ENCODE measurements around the gene TBC1D30.
"Not testable (repeated sequence)": the region's sequence is repeated elsewhere in the genome, so short reads cannot be mapped to it uniquely, and the experiment has no call there.

Gene TBC1D30, protein sequence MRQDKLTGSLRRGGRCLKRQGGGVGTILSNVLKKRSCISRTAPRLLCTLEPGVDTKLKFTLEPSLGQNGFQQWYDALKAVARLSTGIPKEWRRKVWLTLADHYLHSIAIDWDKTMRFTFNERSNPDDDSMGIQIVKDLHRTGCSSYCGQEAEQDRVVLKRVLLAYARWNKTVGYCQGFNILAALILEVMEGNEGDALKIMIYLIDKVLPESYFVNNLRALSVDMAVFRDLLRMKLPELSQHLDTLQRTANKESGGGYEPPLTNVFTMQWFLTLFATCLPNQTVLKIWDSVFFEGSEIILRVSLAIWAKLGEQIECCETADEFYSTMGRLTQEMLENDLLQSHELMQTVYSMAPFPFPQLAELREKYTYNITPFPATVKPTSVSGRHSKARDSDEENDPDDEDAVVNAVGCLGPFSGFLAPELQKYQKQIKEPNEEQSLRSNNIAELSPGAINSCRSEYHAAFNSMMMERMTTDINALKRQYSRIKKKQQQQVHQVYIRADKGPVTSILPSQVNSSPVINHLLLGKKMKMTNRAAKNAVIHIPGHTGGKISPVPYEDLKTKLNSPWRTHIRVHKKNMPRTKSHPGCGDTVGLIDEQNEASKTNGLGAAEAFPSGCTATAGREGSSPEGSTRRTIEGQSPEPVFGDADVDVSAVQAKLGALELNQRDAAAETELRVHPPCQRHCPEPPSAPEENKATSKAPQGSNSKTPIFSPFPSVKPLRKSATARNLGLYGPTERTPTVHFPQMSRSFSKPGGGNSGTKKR

DNA sequence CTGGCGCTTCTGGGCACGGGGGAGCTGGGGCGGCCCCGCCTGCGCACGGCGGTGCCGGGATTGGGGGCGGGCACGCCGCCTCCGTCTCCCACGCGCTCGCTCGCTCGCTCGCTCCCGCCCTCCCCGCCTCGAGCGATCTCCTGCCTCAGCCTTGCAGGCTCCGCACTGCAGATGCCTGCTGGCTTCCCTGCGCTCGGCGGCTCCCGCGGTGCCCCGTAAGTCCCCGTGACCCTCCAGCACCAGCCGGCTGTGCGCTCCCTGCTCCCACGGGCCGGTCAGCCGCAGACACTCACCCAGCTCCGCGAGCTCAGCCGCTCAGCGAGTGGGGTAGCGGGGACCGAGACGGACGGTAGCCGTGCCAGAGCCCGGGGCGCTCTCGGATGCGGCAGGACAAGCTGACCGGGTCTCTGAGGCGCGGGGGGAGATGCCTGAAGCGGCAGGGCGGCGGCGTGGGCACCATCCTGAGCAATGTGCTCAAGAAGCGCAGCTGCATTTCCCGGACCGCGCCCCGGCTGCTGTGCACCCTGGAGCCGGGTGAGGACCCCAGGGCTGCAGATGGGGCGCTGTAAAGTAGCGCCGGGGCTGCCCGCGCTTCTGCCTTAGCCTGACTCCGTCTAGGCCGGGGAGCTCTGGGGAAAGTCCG is at the start of gene TBC1D30:
Gene TBC1D30, plus strand, starts transcription at position 148 of the 643 bp plus-strand sequence. Its CDS starts 233 bp downstream, at position 381.
- DNase-seq (ENCODE audit: low read depth in 3 of 3) = peak in 1 of 3 experiments; percentile 31

DNA sequence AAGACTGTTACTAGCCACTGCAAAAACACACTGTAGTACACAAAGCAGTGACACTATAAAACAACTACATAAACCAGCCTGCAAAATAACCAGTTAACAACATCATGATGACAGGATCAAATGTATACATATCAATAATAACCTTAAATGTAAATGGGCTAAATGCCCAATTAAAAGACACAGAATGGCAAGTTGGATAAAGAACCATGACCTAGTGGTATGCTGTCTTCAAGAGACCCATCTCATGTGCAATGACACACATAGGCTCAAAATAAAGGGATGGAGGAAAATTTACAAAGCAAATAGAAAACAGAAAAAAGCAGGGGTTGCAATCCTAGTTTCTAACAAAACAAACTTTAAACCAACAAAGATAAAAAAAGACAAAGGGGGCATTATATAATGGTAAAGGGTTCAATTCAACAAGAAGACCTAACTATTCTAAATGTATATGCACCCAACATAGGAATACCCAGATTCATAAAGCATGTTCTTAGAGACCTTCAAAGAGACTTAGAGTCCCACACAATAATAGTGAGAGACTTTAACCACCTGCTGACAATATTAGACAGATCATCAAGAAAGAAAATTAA is 49.2 kb upstream of the TBC1D30 start:
- not testable (repeated sequence) for DNase-seq (ENCODE audit: low read depth in 3 of 3)

DNA sequence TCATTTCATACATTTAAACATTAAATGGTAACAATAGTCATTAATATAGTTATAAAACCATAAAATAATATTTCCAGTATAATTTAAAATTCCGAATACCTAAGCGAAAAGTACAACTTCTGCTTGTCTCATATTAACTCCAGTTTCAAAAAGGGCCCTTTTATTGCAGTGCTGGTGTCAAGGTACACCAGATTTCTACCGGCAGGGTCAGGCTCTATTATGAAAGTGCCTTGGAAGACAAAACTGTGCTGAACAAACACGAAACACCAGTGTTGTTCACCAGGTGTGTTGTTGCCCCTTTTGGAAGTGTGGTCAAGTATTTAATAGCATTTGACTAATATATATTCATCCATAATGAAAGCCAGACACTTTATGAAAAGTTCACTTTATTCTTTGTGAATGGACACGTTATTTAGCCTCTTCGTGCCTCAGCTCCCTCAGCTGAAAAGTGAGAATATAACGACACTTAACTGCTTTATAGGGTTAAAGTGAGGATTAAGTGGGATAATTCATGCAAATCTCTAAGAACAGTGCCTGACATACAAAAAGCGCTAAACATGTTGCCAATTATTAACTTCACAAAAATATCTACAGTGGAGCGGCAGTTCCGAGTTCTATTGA is 45.0 kb upstream of the TBC1D30 start:
- DNase-seq (ENCODE audit: low read depth in 3 of 3) = no peak

DNA sequence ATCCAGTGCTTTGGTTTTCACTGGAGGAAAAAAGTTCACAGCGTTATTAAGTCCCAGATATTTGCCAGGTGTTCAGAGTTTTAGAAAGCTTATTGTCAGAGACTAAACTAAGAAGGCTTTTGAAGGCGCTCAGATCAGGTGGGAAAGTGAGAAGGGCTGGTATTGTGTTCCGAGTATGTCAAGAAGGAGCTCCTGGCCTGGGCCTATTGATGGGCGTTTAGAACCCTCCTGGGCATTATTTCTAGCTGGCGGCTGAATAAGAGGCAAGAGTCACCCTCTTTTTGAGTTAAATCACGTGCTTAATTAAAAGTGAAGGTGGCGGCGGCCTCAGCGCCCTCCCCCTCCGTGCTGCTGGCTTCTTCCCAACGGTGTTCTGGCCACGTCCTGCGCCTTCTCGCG is 44.3 kb upstream of the TBC1D30 start:
- no peak for DNase-seq (ENCODE audit: low read depth in 3 of 3)

DNA sequence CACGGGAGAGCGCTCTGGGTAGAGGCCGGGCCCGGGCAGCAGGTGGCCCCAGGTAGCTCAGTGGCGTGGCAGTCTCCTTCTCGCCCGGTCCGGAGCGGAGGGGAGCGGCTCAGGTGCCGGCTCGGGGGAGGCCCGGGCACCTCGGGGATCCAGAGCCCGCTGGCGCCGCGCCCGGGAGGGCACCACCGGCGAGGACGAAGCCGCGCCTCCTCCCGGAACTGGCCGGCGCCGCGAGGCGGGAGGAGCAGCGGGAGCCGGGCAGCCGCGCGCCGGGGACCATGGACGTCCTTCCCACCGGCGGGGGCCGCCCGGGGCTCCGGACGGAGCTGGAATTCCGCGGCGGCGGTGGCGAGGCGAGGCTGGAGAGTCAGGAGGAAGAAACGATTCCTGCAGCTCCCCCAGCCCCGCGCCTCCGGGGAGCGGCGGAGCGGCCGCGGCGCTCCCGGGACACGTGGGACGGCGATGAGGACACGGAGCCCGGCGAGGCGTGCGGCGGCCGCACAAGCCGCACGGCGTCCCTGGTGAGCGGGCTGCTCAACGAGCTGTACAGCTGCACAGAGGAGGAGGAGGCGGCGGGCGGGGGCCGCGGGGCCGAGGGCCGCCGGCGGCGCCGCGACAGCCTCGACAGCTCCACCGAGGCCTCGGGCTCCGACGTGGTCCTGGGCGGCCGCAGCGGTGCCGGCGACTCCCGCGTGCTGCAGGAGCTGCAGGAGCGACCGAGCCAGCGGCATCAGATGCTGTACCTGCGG is 43.7 kb upstream of the TBC1D30 start:
- peak in 1 of 3 experiments; percentile 6 for DNase-seq (ENCODE audit: low read depth in 3 of 3)

DNA sequence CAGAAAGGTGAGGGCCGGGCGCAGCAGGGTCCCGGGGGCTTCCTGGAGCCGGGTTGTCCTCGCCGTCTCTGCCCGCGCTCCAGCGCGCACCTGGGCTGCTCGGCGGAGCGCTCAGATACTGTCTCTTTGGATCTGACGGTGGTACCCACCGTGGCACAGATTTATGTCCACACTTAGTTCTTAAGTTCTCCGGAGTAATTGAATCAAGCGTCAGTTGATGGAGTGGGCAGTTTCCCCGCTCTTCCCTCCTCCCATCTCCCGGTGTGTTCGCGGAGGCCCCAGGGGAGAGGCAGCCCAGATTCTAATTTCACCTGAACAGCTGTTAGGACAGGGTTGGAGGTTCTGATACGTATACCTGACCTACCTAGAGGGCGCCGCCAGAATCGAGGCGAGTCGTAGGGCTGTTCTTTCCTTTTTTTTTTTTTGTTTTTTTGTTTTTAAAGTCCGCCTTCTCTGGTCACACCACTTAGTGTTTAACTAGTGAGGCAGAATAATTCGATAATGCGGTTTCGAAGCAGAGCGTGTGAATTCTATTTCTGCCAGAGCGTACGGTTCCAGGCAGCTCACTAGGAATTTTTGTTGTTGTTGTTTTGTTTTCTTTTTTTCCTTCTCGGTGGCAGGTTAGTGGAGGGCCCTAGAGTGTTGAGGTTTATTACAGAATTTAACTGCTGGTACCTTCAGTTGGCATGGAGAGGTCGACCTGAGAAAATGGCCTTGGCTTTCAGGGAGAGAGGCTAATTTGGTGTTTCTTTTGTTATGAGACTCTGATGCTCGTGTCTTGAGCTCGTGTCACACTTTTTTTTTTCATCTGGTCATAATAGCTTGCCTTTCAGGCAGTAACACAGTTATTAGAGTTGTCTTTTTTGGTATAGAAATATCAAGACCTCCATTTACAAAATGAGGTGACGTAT is 42.9 kb upstream of the TBC1D30 start:
- no peak for DNase-seq (ENCODE audit: low read depth in 3 of 3)

DNA sequence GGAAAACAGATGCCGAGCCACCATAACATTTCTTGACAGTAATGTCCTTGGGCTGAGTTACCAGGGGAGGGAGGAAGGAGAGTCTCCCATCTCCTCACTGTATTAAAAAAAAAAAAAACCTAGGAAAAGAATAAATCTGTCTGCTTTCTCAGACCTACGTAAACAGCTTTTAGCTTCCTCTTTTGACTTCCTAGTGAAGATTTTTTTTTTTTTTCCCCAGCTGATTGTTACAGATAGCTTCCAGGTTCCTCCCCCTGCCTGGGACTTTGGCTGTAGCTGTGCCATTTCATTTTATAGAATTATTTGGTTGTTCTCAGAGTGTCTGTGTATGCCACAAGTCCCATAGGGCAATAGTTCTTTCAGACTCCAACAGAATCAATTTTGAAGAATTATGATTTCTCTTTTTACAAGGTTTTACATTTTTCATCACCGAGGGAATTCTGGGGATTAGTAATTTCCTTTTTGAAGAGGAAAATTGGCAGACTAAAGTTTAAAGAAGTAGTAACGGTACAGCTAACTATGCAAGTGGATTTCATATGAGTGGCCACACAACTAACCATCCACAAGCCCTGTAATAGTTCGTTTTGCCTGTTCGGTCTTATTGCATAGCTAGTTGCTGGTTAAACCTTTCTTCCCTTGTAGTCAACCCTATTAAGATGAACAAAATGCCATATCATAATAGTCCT is 42.1 kb upstream of the TBC1D30 start:
- no peak for DNase-seq (ENCODE audit: low read depth in 3 of 3)

DNA sequence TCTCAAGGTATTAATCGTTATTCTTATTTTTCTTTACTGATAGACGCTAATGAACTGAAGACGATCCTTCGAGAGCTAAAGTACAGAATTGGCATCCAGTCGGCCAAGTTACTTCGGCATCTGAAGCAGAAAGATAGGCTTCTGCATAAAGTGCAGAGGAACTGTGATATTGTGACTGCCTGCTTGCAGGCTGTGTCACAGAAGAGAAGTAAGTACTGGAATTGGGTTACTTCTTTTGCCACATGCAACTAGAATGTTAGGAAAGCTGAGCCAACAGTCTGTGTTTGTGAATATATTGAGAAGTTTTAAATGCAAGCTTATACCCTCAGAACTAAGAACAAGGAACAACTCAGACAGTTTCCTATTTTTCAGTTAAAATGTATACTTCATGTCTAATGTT is 38.6 kb upstream of the TBC1D30 start:
- no peak for DNase-seq (ENCODE audit: low read depth in 3 of 3)

DNA sequence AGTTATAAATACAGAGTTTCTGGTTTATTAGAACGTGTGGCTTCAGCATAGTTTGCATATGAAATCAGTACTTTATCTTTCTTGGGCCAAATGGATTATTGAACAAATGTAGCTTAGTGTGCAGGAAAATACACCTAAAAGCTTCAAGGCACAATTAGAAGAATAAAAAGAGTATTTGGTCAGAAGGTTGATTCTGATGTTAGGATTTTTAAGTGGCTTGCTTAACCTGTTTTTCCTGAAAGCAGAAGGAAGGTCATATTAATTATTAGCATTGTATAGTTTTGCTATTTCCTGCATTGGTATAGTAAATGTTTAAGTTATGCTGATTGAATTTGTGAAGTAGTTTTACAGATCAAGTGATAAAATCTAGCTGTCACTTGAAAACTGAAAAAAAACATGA is 34.3 kb upstream of the TBC1D30 start:
- DNase-seq (ENCODE audit: low read depth in 3 of 3) = no peak

DNA sequence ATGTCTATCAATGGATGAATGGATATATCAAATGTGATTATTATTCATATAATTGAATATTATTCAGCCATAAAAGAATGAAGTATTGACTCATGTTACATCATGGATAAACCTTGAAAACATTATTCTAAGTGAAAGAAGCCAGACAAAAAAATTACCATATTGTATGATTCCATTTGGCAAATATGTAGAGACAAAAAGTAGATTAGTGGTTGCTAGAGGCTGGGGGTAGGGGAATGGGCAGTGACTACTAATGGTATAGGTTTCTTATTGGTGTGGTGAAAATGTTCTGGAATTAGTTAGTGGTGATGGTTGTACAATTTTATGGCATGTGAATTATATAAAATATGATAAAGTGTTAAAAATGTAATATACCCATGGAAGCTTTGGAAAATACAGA is 33.4 kb upstream of the TBC1D30 start:
- no peak for DNase-seq (ENCODE audit: low read depth in 3 of 3)

DNA sequence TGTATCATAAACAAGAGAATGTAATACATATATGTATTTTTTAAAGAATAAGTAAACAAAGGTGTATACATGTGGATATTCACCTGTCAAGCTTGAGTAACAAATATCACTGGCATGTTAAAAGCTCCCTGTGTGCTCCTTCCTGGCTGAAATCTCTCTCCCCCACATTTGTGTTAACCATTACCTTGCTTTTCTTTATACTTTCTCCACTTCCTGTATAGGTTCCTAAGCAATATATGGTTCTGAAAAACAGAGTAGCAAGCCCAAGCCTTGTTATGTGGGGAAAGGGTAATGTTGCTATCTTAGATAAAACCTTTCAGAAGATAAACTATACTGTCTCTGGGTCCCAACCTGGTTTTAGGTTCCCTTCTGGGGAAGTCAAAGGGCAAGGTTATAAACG is 32.3 kb upstream of the TBC1D30 start:
- no peak for DNase-seq (ENCODE audit: low read depth in 3 of 3)

DNA sequence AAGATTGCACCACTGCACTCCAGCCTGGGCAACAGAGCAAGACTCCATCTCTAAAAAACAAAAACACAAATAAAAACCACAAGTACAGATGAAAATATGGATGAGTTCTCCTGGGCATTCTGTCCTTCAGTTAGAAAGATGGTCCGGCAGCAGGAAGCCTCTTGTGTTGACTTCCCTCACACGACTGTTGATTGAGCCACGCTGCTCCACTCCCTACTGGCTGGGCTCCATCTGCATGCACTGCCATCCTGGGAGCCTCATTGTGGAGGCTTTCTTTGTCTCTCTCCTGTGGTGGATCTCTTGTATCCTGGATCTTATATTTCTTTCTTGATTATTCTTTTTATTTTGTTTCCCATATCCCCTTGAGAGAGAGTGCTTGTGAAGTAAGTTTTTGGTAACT is 30.8 kb upstream of the TBC1D30 start:
- DNase-seq (ENCODE audit: low read depth in 3 of 3) = no peak

DNA sequence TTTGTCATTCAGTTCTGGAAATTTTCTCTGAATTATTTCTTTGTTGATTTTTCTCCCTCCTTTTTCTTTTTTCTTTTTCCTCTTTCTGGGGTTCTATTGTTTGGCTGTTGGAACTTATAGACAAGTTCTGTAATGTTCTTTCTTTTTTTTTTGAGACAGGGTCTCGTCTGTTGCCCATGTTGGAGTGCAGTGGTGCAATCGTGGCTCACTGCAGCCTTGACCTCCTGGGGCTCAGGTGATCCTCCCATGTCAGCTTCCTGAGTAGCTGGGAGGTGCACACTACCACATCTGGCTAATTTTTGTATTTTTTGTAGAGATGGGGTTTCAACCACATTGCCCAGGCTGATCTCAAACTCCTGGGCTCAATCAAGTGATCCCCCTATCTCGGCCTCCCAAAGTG is 30.1 kb upstream of the TBC1D30 start:
- no peak for DNase-seq (ENCODE audit: low read depth in 3 of 3)

DNA sequence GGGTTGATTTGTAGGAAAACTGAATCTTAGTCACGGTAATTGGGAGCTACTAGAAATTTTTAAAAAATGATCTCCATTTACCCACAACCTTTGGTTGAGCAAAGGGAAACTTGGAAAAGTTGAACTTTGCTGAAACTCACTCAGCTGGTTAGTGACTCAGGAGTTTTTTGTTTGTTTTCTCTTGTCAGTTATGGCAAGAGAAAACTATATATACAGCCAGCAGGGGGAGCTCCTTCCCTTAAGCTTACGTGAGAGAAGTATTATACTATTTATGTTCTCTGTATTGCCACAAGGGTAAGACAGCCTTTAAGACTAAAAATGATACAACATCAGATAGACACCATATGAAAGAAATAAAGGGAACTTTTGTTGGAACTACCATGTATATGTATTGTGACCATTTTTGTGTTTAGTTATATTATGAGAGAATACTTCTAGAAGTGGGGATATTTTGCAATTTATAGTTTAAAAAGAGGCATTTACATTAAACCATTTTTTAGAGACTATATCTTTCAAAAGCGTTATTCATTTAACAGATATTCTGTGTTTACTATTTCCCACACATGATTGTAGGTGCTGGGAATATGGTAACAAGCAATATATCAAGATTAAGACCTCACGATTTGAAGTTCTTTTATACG is 28.1 kb upstream of the TBC1D30 start:
- DNase-seq (ENCODE audit: low read depth in 3 of 3) = peak; percentile 30 to 53 (median 36)

DNA sequence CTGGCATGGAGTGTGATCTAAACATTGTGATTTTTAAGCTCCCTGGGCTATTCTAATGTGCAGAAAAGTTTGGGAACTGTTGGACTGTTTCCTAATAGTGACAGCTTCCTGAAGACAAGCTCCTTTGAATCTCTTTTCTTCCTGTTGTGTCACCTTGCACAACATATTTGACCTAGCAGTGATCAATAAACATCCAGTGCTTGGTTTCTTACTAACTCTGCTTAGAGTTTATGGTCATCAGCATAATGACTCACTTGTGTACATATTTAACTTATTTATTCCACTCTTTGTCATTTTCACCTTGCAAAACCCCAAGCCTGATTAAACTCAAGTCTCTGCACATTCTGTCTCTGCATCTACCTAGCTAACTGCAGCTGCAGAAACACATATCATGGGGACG is 27.3 kb upstream of the TBC1D30 start:
- DNase-seq (ENCODE audit: low read depth in 3 of 3) = no peak

DNA sequence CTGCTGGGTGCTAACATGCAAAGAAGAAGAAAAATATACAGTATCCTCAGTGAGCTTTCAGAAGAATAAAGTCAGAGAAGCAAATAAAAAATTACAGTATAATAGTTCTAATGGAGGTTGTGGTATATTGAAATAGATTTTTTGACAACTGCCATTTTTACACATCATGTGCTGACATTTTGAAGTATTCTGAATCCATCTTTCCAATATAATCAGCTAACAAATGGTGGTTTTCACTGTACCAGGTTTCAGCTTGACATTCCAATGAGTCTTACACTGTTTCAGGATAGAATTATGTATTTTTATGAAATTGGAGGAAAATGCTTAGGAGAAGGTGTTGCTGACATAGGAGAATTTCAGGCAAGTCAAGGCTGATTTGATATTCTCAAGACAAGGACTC is 26.3 kb upstream of the TBC1D30 start:
- no peak for DNase-seq (ENCODE audit: low read depth in 3 of 3)

DNA sequence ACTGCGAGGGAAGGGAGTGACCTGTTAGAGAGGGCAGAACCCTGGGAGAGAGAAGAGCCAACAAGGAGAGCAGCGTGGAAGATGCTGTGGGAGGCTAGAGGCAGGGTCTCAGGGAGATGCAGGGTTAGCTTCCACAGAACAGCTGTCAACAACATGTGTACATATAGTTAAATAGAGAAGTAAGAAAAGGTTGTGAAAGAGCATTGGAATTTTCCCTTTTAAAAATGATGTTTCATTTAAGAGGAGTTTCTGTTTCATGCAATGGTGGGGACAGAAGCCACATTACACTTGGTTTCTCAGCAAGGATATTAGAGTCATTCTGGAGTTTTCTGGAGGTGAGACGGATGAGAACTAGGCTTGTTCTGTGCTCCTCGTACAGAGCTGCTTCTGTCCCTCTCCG is 23.8 kb upstream of the TBC1D30 start:
- no peak for DNase-seq (ENCODE audit: low read depth in 3 of 3)

DNA sequence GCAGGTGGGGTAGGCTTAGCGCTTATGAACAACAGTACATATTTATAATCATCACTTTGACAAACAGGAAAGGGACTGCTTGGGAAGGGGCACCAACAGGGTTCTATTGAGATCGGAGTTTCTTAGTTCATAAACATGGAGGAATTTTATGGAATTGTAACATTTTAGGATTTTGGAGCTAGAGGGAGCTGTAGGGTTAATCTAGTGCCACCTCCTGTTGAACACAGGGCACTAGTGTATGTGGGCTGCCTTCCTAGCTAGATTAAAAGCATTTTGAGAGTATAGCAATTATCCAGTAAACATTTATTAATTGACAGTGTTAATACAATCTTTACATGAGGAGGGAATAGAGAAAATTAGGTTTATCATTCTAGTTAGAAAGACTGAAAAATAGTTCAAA is 23.1 kb upstream of the TBC1D30 start:
- DNase-seq (ENCODE audit: low read depth in 3 of 3) = no peak
